A673 (cell line): ENCODE measurements around the gene INTS11.

Source experiments
- CTCF ChIP-seq: fragments of 300-800, 200-600 bp; sonication (generic); conservative IDR thresholded peaks from 2 replicates; pipeline ENCODE4 v1.5.1; 2017; ENCODE audit warnings: low read depth, mild to moderate bottlenecking, antibody characterized with exemption, low read length, moderate library complexity, mixed read lengths
- EZH2 ChIP-seq: fragments of 200-600 bp; sonication (generic); IDR thresholded peaks from 2 replicates; pipeline ENCODE4 v1.6.1; 2017; ENCODE audit warnings: borderline replicate concordance, low read depth, mild to moderate bottlenecking, mixed read lengths, antibody characterized with exemption, low read length; ENCODE audit not compliant: poor library complexity, severe bottlenecking

GRCh38 chr1:1299686-1300351 is 24.6 kb downstream of the INTS11 start:
- TF ChIP-seq CTCF (peak; percentile 48), EZH2 (no peak)
